K562 (cell line): ENCODE data around the gene OCEL1. TPM values are rescaled to one million over a fixed set of nuclear protein-coding genes. Genes with fewer than 3 reads are reported as not detected.
A peak's percentile ranks its signal among the peaks of the same experiment; 100 is the strongest.

ENCODE experiments used
- ATAC-seq: fragments of 200-7000 bp; cut with Tn5 transposase; 3 replicates; pipeline ENCODE4 v1.9.1; 2020; ENCODE audit warnings: moderate library complexity
- BruUV-seq: library from RNA; stranded (reverse); fragments of 400-500 nt; replicated peaks from 2 replicates; lab custom pipeline; 2021; lab: Mats Ljungman, UMichigan
- CTCF ChIA-PET: fragments of 300-600 bp; formaldehyde crosslinking; extraction: SDS; loops from one replicate; lab custom pipeline; 2021; ENCODE audit warnings: low intra/inter-chr PET ratio; lab: Yijun Ruan, JAX
- POLR2A ChIA-PET: fragments of 300-600, 350-650 bp; sonication (Branson Sonifier 250); formaldehyde crosslinking; extraction: SDS; loops from one replicate; lab custom pipeline; 2021; ENCODE audit warnings: antibody characterized with exemption, inconsistent platforms; lab: Yijun Ruan, JAX
- DNase-seq, 4 experiments: peaks; one replicate each; pipeline versions ENCODE4 v3.0.0 to v3.0.0-alpha.2; 2011 to 2018; ENCODE audit warnings: low spot score in 3 of 4, mixed read lengths in 3 of 4; ENCODE audit errors: extremely low read depth in 1 of 4
- FAIRE-seq: peaks from 2 replicates; lab custom pipeline; 2011; peaks lifted over from hg19 to GRCh38; lab: Jason Lieb, UNC
- H2AFZ ChIP-seq: 2 replicates; pipeline ENCODE4 v1.6.0; 2011; ENCODE audit warnings: low read depth, low read length, control low read depth, inconsistent platforms
- H3K27ac ChIP-seq: fragments of 200-600 bp; 3 replicates; pipeline ENCODE4 v1.8.0; 2011; ENCODE audit warnings: low read depth, mild to moderate bottlenecking, control low read depth, inconsistent platforms, low read length, moderate library complexity, mixed read lengths; ENCODE audit errors: extremely low read depth
- H3K27me3 ChIP-seq, 2 experiments: fragments of 300-600 bp in 1 of 2; 2 replicates in 1 of 2; 3 replicates in 1 of 2; pipeline versions ENCODE4 v1.6.0 to v1.8.0; 2011; ENCODE audit warnings: inconsistent platforms in 2 of 2, low read length in 2 of 2, mild to moderate bottlenecking in 1 of 2, mixed read lengths in 1 of 2, moderate library complexity in 1 of 2; ENCODE audit not compliant: control insufficient read depth in 2 of 2, insufficient read depth in 2 of 2
- H3K36me3 ChIP-seq: fragments of 300-600 bp; 3 replicates; pipeline ENCODE4 v1.8.0; 2011; ENCODE audit warnings: mild to moderate bottlenecking, low read length, inconsistent platforms; ENCODE audit not compliant: control insufficient read depth, insufficient read depth
- H3K4me1 ChIP-seq, 2 experiments: fragments of 200-600 bp in 1 of 2; replicated peaks in 1 of 2; 2 replicates in 1 of 2; 3 replicates in 1 of 2; pipeline versions ENCODE4 v1.5.1 to v1.8.0; 2011; ENCODE audit warnings: inconsistent platforms in 2 of 2, low read length in 2 of 2, mild to moderate bottlenecking in 1 of 2, mixed read lengths in 1 of 2, moderate library complexity in 1 of 2; ENCODE audit not compliant: control insufficient read depth in 2 of 2, insufficient read depth in 2 of 2
- H3K4me2 ChIP-seq: 2 replicates; pipeline ENCODE4 v1.6.1; 2011; ENCODE audit warnings: low read length, control low read depth, inconsistent platforms, mixed read lengths; ENCODE audit not compliant: insufficient read depth
- H3K4me3 ChIP-seq: fragments of 200-600 bp; sonication (generic), shearing (Covaris generic); 2 replicates; pipeline ENCODE4 v1.5.1; 2016; ENCODE audit warnings: control low read depth, inconsistent platforms
- H3K79me2 ChIP-seq: fragments of 200-600 bp; 3 replicates; pipeline ENCODE4 v1.8.0; 2011; ENCODE audit warnings: low read length, inconsistent platforms; ENCODE audit not compliant: control insufficient read depth, insufficient read depth
- H3K9ac ChIP-seq, 2 experiments: 2 replicates each; pipeline versions ENCODE4 v1.6.0 to v1.6.1; 2011; ENCODE audit warnings: low read depth in 2 of 2, low read length in 2 of 2, control low read depth in 1 of 2, inconsistent platforms in 1 of 2, mild to moderate bottlenecking in 1 of 2, mixed read lengths in 1 of 2; ENCODE audit not compliant: insufficient read depth in 1 of 2
- H3K9me1 ChIP-seq: one replicate; pipeline ENCODE4 v1.6.0; 2011; ENCODE audit warnings: inconsistent platforms, mild to moderate bottlenecking, low read length, moderate library complexity; ENCODE audit not compliant: control insufficient read depth, insufficient read depth
- H3K9me3 ChIP-seq: replicated peaks from 2 replicates; pipeline ENCODE4 v1.5.1; 2011; ENCODE audit warnings: low read depth, low read length, inconsistent platforms; ENCODE audit not compliant: control insufficient read depth, insufficient read depth
- H4K20me1 ChIP-seq: replicated peaks from 2 replicates; pipeline ENCODE4 v1.6.1; 2011; ENCODE audit warnings: low read length, inconsistent platforms, mixed read lengths; ENCODE audit not compliant: control insufficient read depth, insufficient read depth
- CBX1 ChIP-seq: sonication (generic); IDR thresholded peaks from 2 replicates; pipeline ENCODE4 v1.6.1; 2016; ENCODE audit warnings: antibody characterized with exemption, low read depth, mild to moderate bottlenecking
- CTCFL ChIP-seq: IDR thresholded peaks from 2 replicates; pipeline ENCODE4 v1.6.1; 2011; ENCODE audit warnings: borderline replicate concordance, low read depth, mild to moderate bottlenecking, moderate library complexity, low read length; ENCODE audit not compliant: insufficient read depth, poor library complexity, severe bottlenecking
- RBM25 ChIP-seq: fragments of 200-400 bp; formaldehyde crosslinking; IDR thresholded peaks from 2 replicates; pipeline ENCODE4 v1.6.1; 2018; ENCODE audit warnings: low read length, low read depth, moderate library complexity; ENCODE audit not compliant: severe bottlenecking
- TFAP4 ChIP-seq: sonication (generic); formaldehyde crosslinking; IDR thresholded peaks from 2 replicates; pipeline ENCODE4 v1.8.0; 2022; ENCODE audit warnings: missing genetic modification reagents, mild to moderate bottlenecking, moderate library complexity, borderline replicate concordance
- ZBTB33 ChIP-seq: sonication (generic); formaldehyde crosslinking; IDR thresholded peaks from 2 replicates; pipeline ENCODE4 v1.8.1; 2023; ENCODE audit warnings: mild to moderate bottlenecking, missing genetic modification reagents
- ZBTB49 ChIP-seq: sonication (generic); formaldehyde crosslinking; IDR thresholded peaks from 2 replicates; pipeline ENCODE4 v1.8.0; 2022; ENCODE audit warnings: missing genetic modification reagents, mild to moderate bottlenecking, borderline replicate concordance
- ZC3H11A ChIP-seq: IDR thresholded peaks from 2 replicates; pipeline ENCODE4 v1.6.1; 2012; ENCODE audit warnings: low read depth, low read length, improper control_type of control experiment
- WGBS: fragments of 100-300 bp; shearing (Covaris generic); methylation state at CpG from one replicate; pipeline ENCODE4 v1.1.6; 2016; ENCODE audit warnings: low coverage, mixed read lengths; ENCODE audit not compliant: insufficient coverage; ENCODE audit errors: missing lambda C conversion rate; 5-methylcytosine and 5-hydroxymethylcytosine counted together
- in situ Hi-C: fragments of 300-500 bp; cut with MboI; formaldehyde crosslinking; loops from 4 replicates; pipeline ENCODE4 v1.15.0; 2018; ENCODE audit warnings: inconsistent platforms, mixed read lengths
- intact Hi-C: fragments of 100-400 bp; cut with micrococcal nuclease; formaldehyde crosslinking; loops from 2 replicates; pipeline ENCODE4 v1.14.2; 2022
- polyA plus RNA-seq, 8 experiments: library from polyadenylated mRNA; depleted of rRNA in 4 of 8; stranded (reverse) in 5 of 8; unstranded in 3 of 8; fragments of >200 nt; fragmentation: Nextera tagmentation in 2 of 8; fragmentation: Illumina TruSeq in 1 of 8; extraction: Ambion mirVana in 2 of 8; extraction: Trizol in 1 of 8; gene quantifications; 2 replicates each; pipeline versions ENCODE4 v1.2.1 to v1.2.3, GENCODE V29; 2011 to 2014; ENCODE audit warnings: inconsistent platforms in 1 of 8, missing spikeins in 1 of 8
- total RNA-seq, 7 experiments: library from RNA; depleted of rRNA in 6 of 7; stranded (reverse); fragments of >200 nt in 6 of 7; fragmentation: Illumina TruSeq in 2 of 7; extraction: Trizol in 2 of 7; gene quantifications; 2 replicates each; pipeline versions ENCODE4 v1.2.1 to v1.2.3, GENCODE V29; 2011 to 2021; ENCODE audit warnings: low replicate concordance in 1 of 7

OCEL1 gene
- total and polyA plus RNA-seq, 9 of the 15 experiments (the other 6 are each of a cell fraction or from before 2014, with no cell fraction given): 8.0 to 38.0 (median 12.4) TPM

- TF ChIP-seq ZBTB49 (CRISPR knock-in tag) (no peak), ZC3H11A (no peak)
These were observed 23.3 kb upstream of the OCEL1 start (continued) for GRCh38 chr19:17202713-17203112.

GRCh38 chr19:17205237-17206140 is 20.5 kb upstream of the OCEL1 start:
- peak; percentile 64 to 84 (median 70) for DNase-seq
- ATAC-seq: peak; percentile 75
- Histone ChIP-seq H3K9me3 (no peaks in the 10 kb centered on the region), H2AFZ (no peak overlapping the region), H4K20me1 (0 out of 2 replicates have a peak, but pooled peaks cover 7% of the 10 kb centered on the region), H3K27me3 (no peaks in the 10 kb centered on the region), H3K9me1 (no peaks in the 10 kb centered on the region), H3K36me3 (peaks cover 58% of the 10 kb centered on the region; the same call in 2 of the 3 replicates), H3K9ac (peak overlapping the region in 1 of 2 experiments; percentile 43; a peak in 1 of 4 replicates), H3K4me3 (no peak overlapping the region), H3K4me1 (peaks cover 12 to 43% of the 10 kb centered on the region in 2 experiments; a peak in 4 of 5 replicates), H3K27ac (no peak overlapping the region), H3K4me2 (no peak overlapping the region), H3K79me2 (no peaks in the 10 kb centered on the region)
- 77% methylated on average over 20 of the region's 27 CpGs for WGBS
- CTCF ChIA-PET: interaction anchor here (0.9 to 3.7 kb wide), 2 partner anchors 77 to 87 kb away, joined by 4 to 23 read pairs; no protein-coding TSS in a partner anchor
- BruUV-seq: no TSS peak
- POLR2A ChIA-PET: interaction anchor here (0.6 to 1.4 kb wide), 3 partner anchors 10 to 66 kb away, joined by 3 to 5 read pairs (median 3); partner anchors contain the start of gene USE1
- in situ Hi-C loops (no loop called here), intact Hi-C loops (loop anchor here (1.0 to 10.0 kb wide), 3 partner anchors 42 to 131 kb away; partner anchors contain the start of genes HAUS8, MYO9B and NR2F6)
- FAIRE-seq: peak; percentile 85
- no peak for TF ChIP-seq CBX1
- TF ChIP-seq TFAP4 (CRISPR knock-in tag): peak; percentile 29; the same call in 1 of the 2 replicates
- TF ChIP-seq CTCFL: peak; percentile 45
- no peak for TF ChIP-seq RBM25
- peak; percentile 62 for TF ChIP-seq ZBTB33 (CRISPR knock-in tag)
